ENCODE data around the gene MLLT6. TPM values are rescaled to one million over a fixed set of nuclear protein-coding genes. Genes with fewer than 3 reads are reported as not detected.
A peak's percentile ranks its signal among the peaks of the same experiment; 100 is the strongest.

MLLT6 gene
- total and polyA plus RNA-seq, 2 of the 13 experiments (the other 11 are each of a cell fraction or from before 2014, with no cell fraction given), result 50.7 to 69.5 TPM

DNA sequence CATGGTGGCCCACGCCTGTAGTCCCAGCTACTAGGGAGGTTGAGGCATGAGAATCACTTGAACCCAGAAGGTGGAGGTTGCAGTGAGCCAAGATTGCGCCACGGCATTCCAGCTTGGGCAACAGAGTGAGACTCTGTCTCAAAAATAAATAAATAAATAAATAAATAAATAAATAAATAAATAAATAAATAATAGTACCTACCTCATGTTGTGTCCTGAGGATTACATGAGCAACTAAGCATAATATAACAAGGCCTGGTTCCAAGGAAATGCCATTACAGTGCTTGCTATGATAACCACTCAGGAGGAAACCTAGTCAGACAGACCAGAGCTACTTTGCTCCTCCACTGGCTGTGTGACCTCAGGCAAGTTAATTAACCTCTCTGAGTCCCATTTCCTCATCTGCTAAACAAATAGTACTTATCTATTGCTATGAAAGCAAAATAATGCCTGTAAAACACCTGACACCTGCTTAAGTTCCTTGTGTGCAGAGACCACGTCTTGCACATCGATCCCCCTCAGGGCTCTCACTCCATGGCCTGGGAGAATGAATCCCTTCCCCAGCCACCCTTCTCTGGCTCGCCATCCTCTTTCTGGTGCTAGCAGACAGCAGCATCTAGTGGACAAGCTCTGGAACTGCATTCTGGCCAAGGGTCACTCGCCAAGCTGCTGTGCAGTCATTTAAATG is 37.8 kb upstream of the MLLT6 start (continued):
- TF ChIP-seq ZNF17 (CRISPR knock-in tag; IDR thresholded peaks at IDR 0.05) (no peak), TCF7L2 (IDR thresholded peaks at IDR 0.05; ENCODE audit: low read depth, low read length) (no peak), ZFP37 (CRISPR knock-in tag; IDR thresholded peaks at IDR 0.05; ENCODE audit: borderline replicate concordance) (no peak), YEATS2 (CRISPR knock-in tag; IDR thresholded peaks at IDR 0.05; ENCODE audit: borderline replicate concordance) (peak; percentile 55; the same call in 1 of the 2 replicates), BRCA1 (CRISPR knock-in tag; IDR thresholded peaks at IDR 0.05) (no peak), ZBTB14 (CRISPR knock-in tag; IDR thresholded peaks at IDR 0.05) (no peak), ZNF746 (CRISPR knock-in tag; IDR thresholded peaks at IDR 0.05) (no peak), HNRNPUL1 (IDR thresholded peaks at IDR 0.05; ENCODE audit: low read depth, low read length) (no peak), MTA3 (CRISPR knock-in tag; IDR thresholded peaks at IDR 0.05) (no peak), TOPORS (CRISPR knock-in tag; IDR thresholded peaks at IDR 0.05) (no peak), RFX1 (IDR thresholded peaks at IDR 0.05) (no peak), ZNF766 (CRISPR knock-in tag; IDR thresholded peaks at IDR 0.05; ENCODE audit: borderline replicate concordance) (peak; percentile 37; the same call in 1 of the 2 replicates), IRF9 (CRISPR knock-in tag; IDR thresholded peaks at IDR 0.05; ENCODE audit: borderline replicate concordance) (0 out of 2 replicates have a peak, but pooled peaks have one; percentile 39), ZNF264 (CRISPR knock-in tag; IDR thresholded peaks at IDR 0.05) (no peak), NCOR1 (IDR thresholded peaks at IDR 0.05; ENCODE audit: borderline replicate concordance, low read length) (no peak), DPF2 (CRISPR knock-in tag; IDR thresholded peaks at IDR 0.05; ENCODE audit: borderline replicate concordance, low read depth) (no peak), CENPBD1 (CRISPR knock-in tag; IDR thresholded peaks at IDR 0.05; ENCODE audit: borderline replicate concordance, low read depth) (no peak), SP140L (CRISPR knock-in tag; IDR thresholded peaks at IDR 0.05; ENCODE audit: borderline replicate concordance) (0 out of 2 replicates have a peak, but pooled peaks have one; percentile 77), CCDC6 (CRISPR knock-in tag; IDR thresholded peaks at IDR 0.05) (no peak), FOXK2 (IDR thresholded peaks at IDR 0.05) (no peak)
- TF ChIP-seq, protein P1, sequence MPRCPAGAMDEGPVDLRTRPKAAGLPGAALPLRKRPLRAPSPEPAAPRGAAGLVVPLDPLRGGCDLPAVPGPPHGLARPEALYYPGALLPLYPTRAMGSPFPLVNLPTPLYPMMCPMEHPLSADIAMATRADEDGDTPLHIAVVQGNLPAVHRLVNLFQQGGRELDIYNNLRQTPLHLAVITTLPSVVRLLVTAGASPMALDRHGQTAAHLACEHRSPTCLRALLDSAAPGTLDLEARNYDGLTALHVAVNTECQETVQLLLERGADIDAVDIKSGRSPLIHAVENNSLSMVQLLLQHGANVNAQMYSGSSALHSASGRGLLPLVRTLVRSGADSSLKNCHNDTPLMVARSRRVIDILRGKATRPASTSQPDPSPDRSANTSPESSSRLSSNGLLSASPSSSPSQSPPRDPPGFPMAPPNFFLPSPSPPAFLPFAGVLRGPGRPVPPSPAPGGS (CRISPR knock-in tag; IDR thresholded peaks at IDR 0.05), result no peak; the same call in 1 of the 2 replicates
- TF ChIP-seq, protein P2, sequence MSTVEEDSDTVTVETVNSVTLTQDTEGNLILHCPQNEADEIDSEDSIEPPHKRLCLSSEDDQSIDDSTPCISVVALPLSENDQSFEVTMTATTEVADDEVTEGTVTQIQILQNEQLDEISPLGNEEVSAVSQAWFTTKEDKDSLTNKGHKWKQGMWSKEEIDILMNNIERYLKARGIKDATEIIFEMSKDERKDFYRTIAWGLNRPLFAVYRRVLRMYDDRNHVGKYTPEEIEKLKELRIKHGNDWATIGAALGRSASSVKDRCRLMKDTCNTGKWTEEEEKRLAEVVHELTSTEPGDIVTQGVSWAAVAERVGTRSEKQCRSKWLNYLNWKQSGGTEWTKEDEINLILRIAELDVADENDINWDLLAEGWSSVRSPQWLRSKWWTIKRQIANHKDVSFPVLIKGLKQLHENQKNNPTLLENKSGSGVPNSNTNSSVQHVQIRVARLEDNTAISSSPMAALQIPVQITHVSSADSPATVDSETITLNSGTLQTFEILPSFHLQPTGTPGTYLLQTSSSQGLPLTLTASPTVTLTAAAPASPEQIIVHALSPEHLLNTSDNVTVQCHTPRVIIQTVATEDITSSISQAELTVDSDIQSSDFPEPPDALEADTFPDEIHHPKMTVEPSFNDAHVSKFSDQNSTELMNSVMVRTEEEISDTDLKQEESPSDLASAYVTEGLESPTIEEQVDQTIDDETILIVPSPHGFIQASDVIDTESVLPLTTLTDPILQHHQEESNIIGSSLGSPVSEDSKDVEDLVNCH (CRISPR knock-in tag; IDR thresholded peaks at IDR 0.05), result no peak
- TF ChIP-seq, protein P3, sequence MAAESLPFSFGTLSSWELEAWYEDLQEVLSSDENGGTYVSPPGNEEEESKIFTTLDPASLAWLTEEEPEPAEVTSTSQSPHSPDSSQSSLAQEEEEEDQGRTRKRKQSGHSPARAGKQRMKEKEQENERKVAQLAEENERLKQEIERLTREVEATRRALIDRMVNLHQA (CRISPR knock-in tag; IDR thresholded peaks at IDR 0.05), result no peak

All from HepG2 (cell line).